ENCODE results near the gene FREM2.

The FREM2 gene

GRCh38 chr13:38686577-38687245 is at the start of gene FREM2:
Gene FREM2 (plus strand): TSS chr13:38687077. CDS start chr13:38687345, 268 bp downstream.
- DNase-seq (ENCODE audit: low read depth, low spot score): peak; percentile 83

GRCh38 chr13:38637576-38637975 is 49.3 kb upstream of the FREM2 start:
- no peak for DNase-seq (ENCODE audit: low read depth, low spot score)

- DNase-seq (ENCODE audit: low read depth, low spot score): peak; percentile 10
These were observed 45.5 kb upstream of the FREM2 start for GRCh38 chr13:38641164-38641948.

- no peak for DNase-seq (ENCODE audit: low read depth, low spot score)
These were observed 39.6 kb upstream of the FREM2 start for GRCh38 chr13:38647312-38647711.

GRCh38 chr13:38648912-38649311 is 38.0 kb upstream of the FREM2 start:
- no peak for DNase-seq (ENCODE audit: low read depth, low spot score)

- no peak for DNase-seq (ENCODE audit: low read depth, low spot score)
These were observed 30.2 kb upstream of the FREM2 start for GRCh38 chr13:38656699-38657098.

- peak; percentile 19 for DNase-seq (ENCODE audit: low read depth, low spot score)
These were observed 29.7 kb upstream of the FREM2 start for GRCh38 chr13:38657191-38657590.

- no peak for DNase-seq (ENCODE audit: low read depth, low spot score)
These were observed 28.0 kb upstream of the FREM2 start for GRCh38 chr13:38658906-38659305.

GRCh38 chr13:38661010-38661675 is 25.7 kb upstream of the FREM2 start:
- DNase-seq (ENCODE audit: low read depth, low spot score): peak; percentile 49

- peak; percentile 60 for DNase-seq (ENCODE audit: low read depth, low spot score)
These were observed 24.5 kb upstream of the FREM2 start for GRCh38 chr13:38662362-38662761.

- no peak for DNase-seq (ENCODE audit: low read depth, low spot score)
These were observed 22.0 kb upstream of the FREM2 start for GRCh38 chr13:38664906-38665305.

- DNase-seq (ENCODE audit: low read depth, low spot score): no peak
These were observed 19.3 kb upstream of the FREM2 start for GRCh38 chr13:38667526-38668109.

GRCh38 chr13:38669234-38669964 is 17.5 kb upstream of the FREM2 start:
- no peak for DNase-seq (ENCODE audit: low read depth, low spot score)

- peak; percentile 9 for DNase-seq (ENCODE audit: low read depth, low spot score)
These were observed 16.2 kb upstream of the FREM2 start for GRCh38 chr13:38670627-38671026.

GRCh38 chr13:38671980-38672379 is 14.9 kb upstream of the FREM2 start:
- DNase-seq (ENCODE audit: low read depth, low spot score): no peak

GRCh38 chr13:38674208-38674607 is 12.7 kb upstream of the FREM2 start:
- no peak for DNase-seq (ENCODE audit: low read depth, low spot score)

GRCh38 chr13:38680912-38681311 is 6.0 kb upstream of the FREM2 start:
- DNase-seq (ENCODE audit: low read depth, low spot score): no peak

GRCh38 chr13:38684714-38685113 is 2.2 kb upstream of the FREM2 start:
- DNase-seq (ENCODE audit: low read depth, low spot score): no peak

- no peak for DNase-seq (ENCODE audit: low read depth, low spot score)
These were observed 1.4 kb upstream of the FREM2 start for GRCh38 chr13:38685431-38685830.

- peak; percentile 47 for DNase-seq (ENCODE audit: low read depth, low spot score)
These were observed 802 bp upstream of the FREM2 start for GRCh38 chr13:38685974-38686576.

All from astrocyte of the hippocampus (primary cell).